Measurements from ENCODE around the gene CSF2RB. TPM values are rescaled to one million over a fixed set of nuclear protein-coding genes. Genes with fewer than 3 reads are reported as not detected.

CSF2RB gene
- total and polyA plus RNA-seq, 2 experiments from 2014 or later, result 2.6 to 4.1 TPM

DNA sequence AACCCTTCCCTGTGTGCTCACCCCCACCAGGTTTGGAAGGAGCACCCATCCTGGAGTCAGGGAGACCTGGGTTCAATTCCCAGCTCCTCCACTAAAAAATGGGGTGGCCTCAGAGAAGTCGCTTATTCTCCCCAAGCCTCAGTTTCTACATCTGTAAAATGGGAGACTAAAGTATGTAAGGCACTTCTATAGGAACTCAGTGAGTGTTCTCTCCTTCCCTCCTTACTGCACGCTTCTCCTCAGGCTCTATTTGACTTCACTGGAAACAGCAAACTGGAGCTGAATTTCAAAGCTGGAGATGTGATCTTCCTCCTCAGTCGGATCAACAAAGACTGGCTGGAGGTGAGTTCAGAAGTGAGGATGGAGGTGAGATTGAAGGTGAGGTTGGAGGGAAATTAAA lies 41.3 kb upstream of the CSF2RB start:
- WGBS, 2 experiments (ENCODE audit: low coverage in 1 of 2, low lambda C conversion rate in 2 of 2, missing lambda C conversion rate in 2 of 2), result 78 to 85% methylated on average over 3 of the region's 3 CpGs
- no peaks in the 10 kb centered on the region for H3K9me3 ChIP-seq (ENCODE audit: low read depth)
- no peak for TF ChIP-seq EZH2 (IDR thresholded peaks at IDR 0.05; ENCODE audit: insufficient read depth, poor library complexity, severe bottlenecking)
- TF ChIP-seq EZH2phosphoT487 (IDR thresholded peaks at IDR 0.05; ENCODE audit: insufficient read depth, low read depth), result no peak
- H3K27me3 ChIP-seq (replicated peaks; ENCODE audit: insufficient read depth), result peaks cover 8% of the 10 kb centered on the region; the same call in 1 of the 2 replicates
- H3K4me3 ChIP-seq, result no peak overlapping the region
- H4K20me1 ChIP-seq (ENCODE audit: insufficient read depth), result no peaks in the 10 kb centered on the region
- H3K4me2 ChIP-seq (ENCODE audit: unreplicated experiment), result no peak overlapping the region
- no peak overlapping the region for H3K9ac ChIP-seq
- in situ Hi-C loops (cut with MboI), result no loop called here
- no peak overlapping the region for H3K27ac ChIP-seq
- no peaks in the 10 kb centered on the region for H3K79me2 ChIP-seq (ENCODE audit: insufficient read depth)
- no peak for DNase-seq
- H3K9me2 ChIP-seq (ENCODE audit: insufficient read depth), result no peaks in the 10 kb centered on the region
- H3F3A ChIP-seq (ENCODE audit: insufficient read depth), result 0 out of 2 replicates have a peak, but pooled peaks cover 3% of the 10 kb centered on the region
- H3K36me3 ChIP-seq (ENCODE audit: low read depth), result no peaks in the 10 kb centered on the region
- H3K4me1 ChIP-seq (ENCODE audit: insufficient read depth), result peaks cover 6% of the 10 kb centered on the region
- H2AFZ ChIP-seq, result no peak overlapping the region

DNA sequence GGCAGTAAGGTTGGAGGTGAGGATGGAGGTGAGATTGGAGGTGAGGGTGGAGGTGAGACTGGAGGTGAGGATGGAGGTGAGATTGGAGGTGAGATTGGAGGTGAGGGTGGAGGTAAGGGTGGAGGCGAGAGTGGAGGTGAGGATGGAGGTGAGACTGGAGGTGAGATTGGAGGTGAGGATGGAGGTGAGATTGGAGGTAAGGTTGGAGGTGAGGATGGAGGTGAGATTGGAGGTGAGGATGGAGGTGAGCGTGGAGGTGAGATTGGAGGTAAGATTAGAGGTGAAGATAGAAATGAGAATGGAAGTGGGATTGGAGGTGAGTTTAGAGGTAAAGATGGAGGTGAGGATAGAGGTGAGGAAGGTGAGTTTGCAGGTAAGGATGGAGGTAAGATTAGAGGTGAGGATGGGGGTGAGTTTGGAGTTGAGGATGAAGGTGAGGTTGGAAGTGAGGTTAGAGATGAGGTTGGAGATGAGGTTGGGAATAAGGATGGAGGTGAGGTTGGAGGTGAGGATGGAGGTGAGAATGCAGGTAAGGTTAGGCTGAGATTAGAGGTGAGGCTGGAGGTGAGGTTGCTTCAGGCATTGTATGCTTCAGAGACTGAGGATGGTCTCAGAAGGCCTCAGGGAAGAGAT lies 40.4 kb upstream of the CSF2RB start:
- Histone ChIP-seq H3K79me2 (ENCODE audit: insufficient read depth) (no peaks in the 10 kb centered on the region), H4K20me1 (ENCODE audit: insufficient read depth) (no peaks in the 10 kb centered on the region), H3K36me3 (ENCODE audit: low read depth) (no peaks in the 10 kb centered on the region), H3K4me1 (ENCODE audit: insufficient read depth) (peaks cover 6% of the 10 kb centered on the region), H3K27ac (no peak overlapping the region), H3K27me3 (replicated peaks; ENCODE audit: insufficient read depth) (peaks cover 8% of the 10 kb centered on the region; the same call in 1 of the 2 replicates), H3F3A (ENCODE audit: insufficient read depth) (0 out of 2 replicates have a peak, but pooled peaks cover 3% of the 10 kb centered on the region), H3K9ac (no peak overlapping the region), H3K4me3 (no peak overlapping the region), H3K9me3 (ENCODE audit: low read depth) (no peaks in the 10 kb centered on the region), H2AFZ (no peak overlapping the region), H3K9me2 (ENCODE audit: insufficient read depth) (no peaks in the 10 kb centered on the region), H3K4me2 (ENCODE audit: unreplicated experiment) (no peak overlapping the region)
- TF ChIP-seq EZH2phosphoT487 (IDR thresholded peaks at IDR 0.05; ENCODE audit: insufficient read depth, low read depth), result no peak
- TF ChIP-seq EZH2 (IDR thresholded peaks at IDR 0.05; ENCODE audit: insufficient read depth, poor library complexity, severe bottlenecking), result no peak
- 50 to 56% methylated on average over 2 of the region's 2 CpGs for WGBS, 2 experiments (ENCODE audit: low coverage in 1 of 2, low lambda C conversion rate in 2 of 2, missing lambda C conversion rate in 2 of 2)
- in situ Hi-C loops (cut with MboI), result no loop called here
- DNase-seq, result no peak

DNA sequence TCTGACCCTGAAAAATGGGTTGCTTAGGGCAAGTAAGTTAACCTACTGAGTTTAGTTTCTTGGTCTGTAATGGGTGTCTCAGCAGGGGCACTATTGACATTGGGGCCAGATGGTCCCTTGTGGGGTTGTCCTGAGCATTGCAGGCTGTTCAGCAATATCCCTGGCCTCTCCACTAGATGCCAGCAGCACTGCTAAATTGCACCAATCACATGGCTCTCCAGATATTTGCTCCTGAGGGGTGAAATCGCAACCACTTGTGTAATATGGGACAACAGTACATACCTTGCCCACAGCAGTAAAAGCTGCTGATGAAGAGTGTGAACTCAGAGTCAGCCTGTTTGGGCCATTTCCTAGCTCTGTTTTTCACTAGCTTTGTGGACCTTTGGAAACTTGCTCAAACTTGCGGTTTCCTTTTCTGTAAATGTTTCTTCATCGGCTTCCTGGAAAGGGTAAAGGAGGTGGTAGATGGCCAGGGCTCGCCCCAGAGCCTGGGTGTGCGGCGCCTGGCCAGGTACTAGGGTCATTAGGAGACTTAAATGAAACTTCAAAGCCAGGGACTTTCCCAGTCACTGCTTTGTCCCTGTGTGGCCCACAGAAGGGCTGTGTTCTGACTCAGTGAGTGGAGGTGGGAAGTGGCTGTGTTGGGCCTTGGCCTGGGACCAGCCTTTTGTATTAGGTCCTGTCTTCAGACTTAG lies 39.7 kb upstream of the CSF2RB start:
- peak overlapping the region; percentile 8 for H3K4me2 ChIP-seq (ENCODE audit: unreplicated experiment)
- WGBS, 2 experiments (ENCODE audit: low coverage in 1 of 2, low lambda C conversion rate in 2 of 2, missing lambda C conversion rate in 2 of 2), result 49 to 64% methylated on average over 6 of the region's 6 CpGs
- no peaks in the 10 kb centered on the region for H3K9me2 ChIP-seq (ENCODE audit: insufficient read depth)
- peaks cover 8% of the 10 kb centered on the region; the same call in 1 of the 2 replicates for H3K27me3 ChIP-seq (replicated peaks; ENCODE audit: insufficient read depth)
- TF ChIP-seq EZH2 (IDR thresholded peaks at IDR 0.05; ENCODE audit: insufficient read depth, poor library complexity, severe bottlenecking) (no peak), EZH2phosphoT487 (IDR thresholded peaks at IDR 0.05; ENCODE audit: insufficient read depth, low read depth) (no peak)
- peaks cover 7% of the 10 kb centered on the region; the same call in 1 of the 2 replicates for H3F3A ChIP-seq (ENCODE audit: insufficient read depth)
- no peaks in the 10 kb centered on the region for H3K36me3 ChIP-seq (ENCODE audit: low read depth)
- H2AFZ ChIP-seq, result 0 out of 2 replicates have a peak overlapping the region, but pooled peaks have one; percentile 16
- no peak overlapping the region for H3K4me3 ChIP-seq
- no peaks in the 10 kb centered on the region for H3K79me2 ChIP-seq (ENCODE audit: insufficient read depth)
- peak; percentile 80 for DNase-seq
- no peaks in the 10 kb centered on the region for H4K20me1 ChIP-seq (ENCODE audit: insufficient read depth)
- H3K4me1 ChIP-seq (ENCODE audit: insufficient read depth), result peaks cover 11% of the 10 kb centered on the region
- H3K9ac ChIP-seq, result no peak overlapping the region
- no peaks in the 10 kb centered on the region for H3K9me3 ChIP-seq (ENCODE audit: low read depth)
- H3K27ac ChIP-seq, result peak overlapping the region; percentile 16
- in situ Hi-C loops (cut with MboI), result no loop called here

DNA sequence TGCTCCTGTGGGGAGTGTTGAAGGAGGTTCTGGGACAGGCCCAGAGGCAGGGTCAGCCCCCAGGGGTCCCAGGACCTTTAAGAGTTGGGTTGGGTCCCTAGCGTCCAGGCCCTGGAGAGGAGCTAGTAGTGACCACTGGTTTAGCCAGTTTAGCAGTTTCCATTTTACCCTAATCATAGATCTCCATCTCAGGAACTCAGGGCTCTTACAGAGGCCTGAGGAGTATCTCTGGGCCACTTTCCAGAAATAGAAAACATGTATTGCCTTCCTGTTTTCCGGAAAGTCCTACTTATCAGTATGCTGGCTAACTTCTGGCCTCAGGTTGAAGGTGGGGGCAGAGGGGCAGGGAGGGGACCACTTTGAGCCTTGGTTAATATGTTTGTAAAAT lies 39.1 kb upstream of the CSF2RB start:
- Histone ChIP-seq H3F3A (ENCODE audit: insufficient read depth) (peaks cover 13% of the 10 kb centered on the region; the same call in 1 of the 2 replicates), H3K9ac (no peak overlapping the region), H3K36me3 (ENCODE audit: low read depth) (no peaks in the 10 kb centered on the region), H3K27ac (peak overlapping the region; percentile 16), H3K9me2 (ENCODE audit: insufficient read depth) (no peaks in the 10 kb centered on the region), H3K27me3 (replicated peaks; ENCODE audit: insufficient read depth) (peaks cover 8% of the 10 kb centered on the region; the same call in 1 of the 2 replicates), H3K4me3 (no peak overlapping the region), H4K20me1 (ENCODE audit: insufficient read depth) (no peaks in the 10 kb centered on the region), H3K79me2 (ENCODE audit: insufficient read depth) (no peaks in the 10 kb centered on the region), H3K4me1 (ENCODE audit: insufficient read depth) (peaks cover 17% of the 10 kb centered on the region), H2AFZ (no peak overlapping the region), H3K9me3 (ENCODE audit: low read depth) (no peaks in the 10 kb centered on the region), H3K4me2 (ENCODE audit: unreplicated experiment) (no peak overlapping the region)
- no peak for DNase-seq
- WGBS, 2 experiments (ENCODE audit: low coverage in 1 of 2, low lambda C conversion rate in 2 of 2, missing lambda C conversion rate in 2 of 2), result 78 to 82% methylated on average over 2 of the region's 2 CpGs
- TF ChIP-seq EZH2phosphoT487 (IDR thresholded peaks at IDR 0.05; ENCODE audit: insufficient read depth, low read depth) (no peak), EZH2 (IDR thresholded peaks at IDR 0.05; ENCODE audit: insufficient read depth, poor library complexity, severe bottlenecking) (no peak)
- in situ Hi-C loops (cut with MboI), result no loop called here
